GM18502 (cell line): ENCODE measurements around the gene SPOPL.

ENCODE experiments used
- ATAC-seq: cut with Tn5 transposase; IDR thresholded peaks from one replicate; pipeline ENCODE4 v1.9.1; 2021; ENCODE audit warnings: mild to moderate bottlenecking; ENCODE audit not compliant: unreplicated experiment, poor library complexity

Gene SPOPL

GRCh38 chr2:138493334-138493733 lies 8.2 kb upstream of the SPOPL start:
- ATAC-seq = no peak

- ATAC-seq = no peak
These were observed 7.2 kb upstream of the SPOPL start for GRCh38 chr2:138494265-138494966.

GRCh38 chr2:138495384-138495783 lies 6.2 kb upstream of the SPOPL start:
- no peak for ATAC-seq

- ATAC-seq = no peak
These were observed 5.4 kb upstream of the SPOPL start for GRCh38 chr2:138496096-138496651.

GRCh38 chr2:138497294-138497693 lies 4.3 kb upstream of the SPOPL start:
- no peak for ATAC-seq

GRCh38 chr2:138499684-138500083 lies 1.9 kb upstream of the SPOPL start:
- no peak for ATAC-seq

GRCh38 chr2:138500592-138501424 lies 762 bp upstream of the SPOPL start:
- peak; percentile 13 for ATAC-seq

- peak; percentile 0 for ATAC-seq
These were observed 901 bp downstream of the SPOPL start for GRCh38 chr2:138502255-138503086.

GRCh38 chr2:138503087-138503442 lies 1.5 kb downstream of the SPOPL start:
- peak; percentile 17 for ATAC-seq

- no peak for ATAC-seq
These were observed 2.1 kb downstream of the SPOPL start for GRCh38 chr2:138503652-138504051.

- no peak for ATAC-seq
These were observed 2.5 kb downstream of the SPOPL start for GRCh38 chr2:138504092-138504491.

GRCh38 chr2:138504546-138505235 lies 3.1 kb downstream of the SPOPL start:
- ATAC-seq = peak; percentile 45

GRCh38 chr2:138507267-138507666 lies 5.7 kb downstream of the SPOPL start:
- ATAC-seq = no peak

- no peak for ATAC-seq
These were observed 8.7 kb downstream of the SPOPL start for GRCh38 chr2:138510319-138510718.

- no peak for ATAC-seq
These were observed 11.1 kb downstream of the SPOPL start for GRCh38 chr2:138512672-138513071.

GRCh38 chr2:138514173-138514572 lies 12.6 kb downstream of the SPOPL start:
- ATAC-seq = no peak

- no peak for ATAC-seq
These were observed 13.5 kb downstream of the SPOPL start for GRCh38 chr2:138515092-138515491.

GRCh38 chr2:138516030-138516704 lies 14.6 kb downstream of the SPOPL start:
- ATAC-seq = no peak

- no peak for ATAC-seq
These were observed 17.3 kb downstream of the SPOPL start for GRCh38 chr2:138518860-138519259.
